Brain microvascular endothelial cell (primary cell): ENCODE results near the gene ANKRD23.

Experiments
- DNase-seq: peaks from one replicate; pipeline ENCODE4 v3.0.0-alpha.2; 2020
- H3K27ac ChIP-seq: fragments of 250-450 bp; sonication (Bioruptor Pico); 2 replicates; pipeline ENCODE4 v1.5.1; 2020; ENCODE audit warnings: mild to moderate bottlenecking, moderate library complexity
- H3K27me3 ChIP-seq: fragments of 250-450 bp; sonication (Bioruptor Pico); replicated peaks from 2 replicates; pipeline ENCODE4 v1.5.1; 2020; ENCODE audit warnings: mild to moderate bottlenecking
- H3K36me3 ChIP-seq: fragments of 250-450 bp; sonication (Bioruptor Pico); replicated peaks from 2 replicates; pipeline ENCODE4 v1.5.1; 2020; ENCODE audit warnings: mild to moderate bottlenecking
- H3K4me3 ChIP-seq: 2 replicates; pipeline ENCODE4 v1.5.1; 2011; ENCODE audit warnings: low read depth, mild to moderate bottlenecking, control low read depth, low read length, moderate library complexity
- in situ Hi-C: cut with HindIII; loops from 2 replicates; pipeline ENCODE4 v1.10.0; 2017; ENCODE audit warnings: low sequenced_read_pairs, low pct_ligation_motif_present
- TF ChIP-seq, protein P1 (sequence below): IDR thresholded peaks from 2 replicates; pipeline ENCODE4 v1.5.1; 2011; ENCODE audit warnings: low read depth, mild to moderate bottlenecking, moderate library complexity, low read length, control low read depth, inconsistent platforms; ENCODE audit errors: missing control alignments

Gene ANKRD23

DNA sequence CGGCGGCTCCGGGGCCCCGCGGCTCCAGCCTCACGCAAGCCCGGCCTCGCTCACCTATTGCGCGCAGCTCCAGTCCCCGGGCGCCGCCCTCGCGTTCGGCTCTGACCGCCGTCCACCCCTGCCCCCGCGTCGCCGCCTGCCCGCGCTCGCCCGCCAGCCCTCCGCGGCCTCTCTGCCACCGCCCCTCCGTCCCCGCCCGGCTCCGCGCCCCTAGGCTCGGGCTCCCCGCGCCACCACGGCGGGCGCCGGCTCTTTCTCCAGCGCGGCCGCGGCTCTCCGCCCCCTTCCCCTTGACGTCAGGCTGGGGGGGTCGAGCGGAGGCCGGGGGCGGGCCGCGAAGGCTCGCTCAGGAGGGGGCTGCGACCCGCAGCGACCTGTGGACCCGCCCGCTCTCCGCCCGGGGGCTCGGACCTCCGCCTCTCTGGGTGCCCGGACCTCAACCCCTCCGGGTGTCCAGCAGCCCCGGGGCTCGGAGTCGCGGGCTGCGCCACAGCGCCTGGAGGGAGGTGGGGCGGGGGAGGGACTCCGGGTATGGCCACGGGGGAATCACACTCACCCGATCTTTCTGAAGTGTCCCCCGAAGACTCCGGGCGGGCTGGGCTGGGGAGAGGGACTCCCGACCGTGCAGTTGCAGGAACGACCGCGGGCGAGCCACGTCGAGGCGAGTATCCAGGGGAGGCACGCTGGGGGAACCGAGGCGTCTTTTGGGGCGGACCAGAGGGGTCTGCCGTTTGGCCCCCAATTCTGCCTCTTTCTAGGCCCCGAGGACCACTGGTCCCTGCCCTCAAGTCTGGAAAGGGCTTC, 26.2 kb upstream of the ANKRD23 start, which contains the start of gene SEMA4C:
Gene SEMA4C (minus strand): TSS at position 259 of the 804 bp plus-strand sequence. CDS start 2,194 bp downstream, outside the sequence.
- H3K4me3 ChIP-seq, result peak within 1 kb of the TSS; percentile 85
- H3K36me3 ChIP-seq, result peaks cover 21% of the 10 kb centered on the region
- no peaks in the 10 kb centered on the region for H3K27me3 ChIP-seq
- TF ChIP-seq, protein P1, sequence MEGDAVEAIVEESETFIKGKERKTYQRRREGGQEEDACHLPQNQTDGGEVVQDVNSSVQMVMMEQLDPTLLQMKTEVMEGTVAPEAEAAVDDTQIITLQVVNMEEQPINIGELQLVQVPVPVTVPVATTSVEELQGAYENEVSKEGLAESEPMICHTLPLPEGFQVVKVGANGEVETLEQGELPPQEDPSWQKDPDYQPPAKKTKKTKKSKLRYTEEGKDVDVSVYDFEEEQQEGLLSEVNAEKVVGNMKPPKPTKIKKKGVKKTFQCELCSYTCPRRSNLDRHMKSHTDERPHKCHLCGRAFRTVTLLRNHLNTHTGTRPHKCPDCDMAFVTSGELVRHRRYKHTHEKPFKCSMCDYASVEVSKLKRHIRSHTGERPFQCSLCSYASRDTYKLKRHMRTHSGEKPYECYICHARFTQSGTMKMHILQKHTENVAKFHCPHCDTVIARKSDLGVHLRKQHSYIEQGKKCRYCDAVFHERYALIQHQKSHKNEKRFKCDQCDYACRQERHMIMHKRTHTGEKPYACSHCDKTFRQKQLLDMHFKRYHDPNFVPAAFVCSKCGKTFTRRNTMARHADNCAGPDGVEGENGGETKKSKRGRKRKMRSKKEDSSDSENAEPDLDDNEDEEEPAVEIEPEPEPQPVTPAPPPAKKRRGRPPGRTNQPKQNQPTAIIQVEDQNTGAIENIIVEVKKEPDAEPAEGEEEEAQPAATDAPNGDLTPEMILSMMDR, result no peak
- H3K27ac ChIP-seq, result peak within 1 kb of the TSS; percentile 88
- in situ Hi-C loops, result no loop called here
- DNase-seq, result no peak

DNA sequence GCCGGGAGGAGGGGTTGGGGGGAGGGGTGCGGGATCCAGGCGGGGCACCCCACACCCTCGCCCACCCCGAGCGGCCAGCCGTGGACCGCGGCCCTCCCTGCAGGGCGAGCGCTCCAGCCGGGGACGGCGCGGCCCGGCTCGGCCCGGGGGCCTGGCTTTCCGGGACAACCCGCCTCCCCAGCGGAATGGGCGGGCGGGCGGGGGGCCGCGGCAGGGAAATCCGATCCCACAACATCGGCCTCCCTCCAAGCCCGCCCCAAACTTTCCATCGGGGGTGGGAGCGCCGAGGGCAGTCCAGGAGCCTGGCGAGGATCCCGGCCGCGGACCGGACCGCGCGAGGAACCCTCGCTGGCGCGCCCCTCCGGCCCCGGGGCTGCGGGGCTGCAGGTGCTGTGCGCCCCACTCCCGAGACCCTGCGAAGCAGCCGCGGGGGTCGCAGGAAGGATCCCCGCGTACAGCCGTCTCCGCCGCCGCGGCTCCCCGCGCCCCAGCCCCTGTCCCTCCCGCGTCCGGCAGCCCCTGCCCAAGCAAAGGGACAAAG, 25.5 kb upstream of the ANKRD23 start:
- TF ChIP-seq, protein P1, result no peak
- Histone ChIP-seq H3K27me3 (no peaks in the 10 kb centered on the region), H3K4me3 (peak overlapping the region; percentile 85), H3K36me3 (peaks cover 28% of the 10 kb centered on the region), H3K27ac (peak overlapping the region; percentile 88)
- peak; percentile 64 for DNase-seq
- in situ Hi-C loops, result no loop called here

DNA sequence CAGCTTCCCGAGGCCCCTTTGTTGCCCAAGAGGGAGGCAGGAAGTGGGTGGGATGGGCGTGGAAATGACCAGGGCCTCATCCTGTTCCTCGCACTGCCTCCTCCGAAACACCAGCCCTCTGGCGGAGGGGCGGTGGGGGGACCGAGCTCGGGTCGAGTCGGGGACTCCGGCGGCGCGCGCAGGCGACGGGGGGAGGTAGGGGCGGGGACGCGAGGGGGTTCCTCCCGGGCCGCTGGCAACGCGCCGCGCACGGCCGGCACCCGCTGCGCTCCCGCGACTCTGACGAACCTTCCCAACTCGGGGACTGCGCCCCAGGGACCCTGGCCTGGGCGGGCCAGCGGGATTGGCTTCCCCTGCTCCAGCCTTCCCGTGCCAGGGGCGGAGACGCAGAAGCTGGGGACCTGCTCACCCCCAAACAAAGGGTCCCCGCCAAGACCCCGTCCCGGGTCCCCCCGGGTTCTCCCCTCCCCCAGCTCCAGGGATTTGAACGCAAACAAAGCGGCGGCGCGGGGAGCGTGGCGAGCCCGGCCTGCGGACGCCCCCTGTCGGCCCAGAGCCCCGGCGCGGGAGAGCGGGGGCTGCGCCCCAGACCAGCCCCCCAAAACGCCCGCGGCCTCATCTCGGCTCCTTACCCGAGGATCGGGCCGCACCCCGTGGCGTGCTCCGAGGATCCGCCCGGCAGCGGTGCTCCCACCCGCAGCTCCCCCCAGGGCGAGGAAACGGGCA, 24.9 kb upstream of the ANKRD23 start:
- Histone ChIP-seq H3K4me3 (peak overlapping the region; percentile 85), H3K27me3 (no peaks in the 10 kb centered on the region), H3K27ac (peak overlapping the region; percentile 88), H3K36me3 (peaks cover 34% of the 10 kb centered on the region)
- DNase-seq, result peak; percentile 80
- in situ Hi-C loops, result no loop called here
- TF ChIP-seq, protein P1, result peak; percentile 55

DNA sequence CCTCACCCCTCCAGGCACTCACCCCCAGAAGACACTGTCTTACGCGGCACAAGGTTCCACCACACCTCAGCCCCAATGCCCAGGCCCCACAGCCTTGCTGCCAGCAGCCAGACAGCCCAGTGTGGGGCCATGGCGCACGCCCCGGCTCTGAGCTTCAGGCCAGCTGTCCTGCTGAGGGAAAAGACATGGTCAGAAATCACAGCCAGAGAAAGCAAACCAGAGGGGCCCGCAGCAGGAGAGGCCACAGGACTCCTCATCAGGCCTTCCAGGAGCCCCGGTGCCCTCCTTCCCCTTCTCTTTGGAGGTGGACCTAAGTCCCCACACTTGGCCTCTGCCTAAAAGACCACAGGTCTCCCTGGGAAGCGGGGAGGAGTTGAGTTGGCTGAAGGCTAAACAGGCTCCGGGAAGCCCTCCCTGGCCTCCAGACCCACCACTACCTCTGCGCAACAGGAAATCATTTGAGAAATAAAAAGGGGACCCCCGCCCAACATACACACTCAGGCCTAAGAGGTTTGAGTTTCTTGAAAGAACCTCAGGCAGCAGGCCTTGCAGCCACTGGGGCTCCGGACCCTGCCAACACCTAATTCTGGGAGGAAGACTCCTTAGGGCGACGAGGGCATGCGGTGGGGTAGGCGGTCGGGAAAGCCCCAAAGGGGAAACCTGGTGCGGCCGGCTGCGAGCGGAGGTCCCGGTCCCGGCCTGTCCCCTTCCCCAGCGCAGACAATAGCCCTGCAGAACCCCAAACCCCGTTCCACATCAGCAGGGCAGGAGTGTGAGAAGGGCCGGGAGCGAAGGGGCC, 24.1 kb upstream of the ANKRD23 start:
- H3K27ac ChIP-seq, result peak overlapping the region; percentile 88
- H3K27me3 ChIP-seq, result no peaks in the 10 kb centered on the region
- peak overlapping the region; percentile 85 for H3K4me3 ChIP-seq
- TF ChIP-seq, protein P1, result no peak
- peaks cover 42% of the 10 kb centered on the region for H3K36me3 ChIP-seq
- in situ Hi-C loops, result no loop called here
- no peak for DNase-seq

DNA sequence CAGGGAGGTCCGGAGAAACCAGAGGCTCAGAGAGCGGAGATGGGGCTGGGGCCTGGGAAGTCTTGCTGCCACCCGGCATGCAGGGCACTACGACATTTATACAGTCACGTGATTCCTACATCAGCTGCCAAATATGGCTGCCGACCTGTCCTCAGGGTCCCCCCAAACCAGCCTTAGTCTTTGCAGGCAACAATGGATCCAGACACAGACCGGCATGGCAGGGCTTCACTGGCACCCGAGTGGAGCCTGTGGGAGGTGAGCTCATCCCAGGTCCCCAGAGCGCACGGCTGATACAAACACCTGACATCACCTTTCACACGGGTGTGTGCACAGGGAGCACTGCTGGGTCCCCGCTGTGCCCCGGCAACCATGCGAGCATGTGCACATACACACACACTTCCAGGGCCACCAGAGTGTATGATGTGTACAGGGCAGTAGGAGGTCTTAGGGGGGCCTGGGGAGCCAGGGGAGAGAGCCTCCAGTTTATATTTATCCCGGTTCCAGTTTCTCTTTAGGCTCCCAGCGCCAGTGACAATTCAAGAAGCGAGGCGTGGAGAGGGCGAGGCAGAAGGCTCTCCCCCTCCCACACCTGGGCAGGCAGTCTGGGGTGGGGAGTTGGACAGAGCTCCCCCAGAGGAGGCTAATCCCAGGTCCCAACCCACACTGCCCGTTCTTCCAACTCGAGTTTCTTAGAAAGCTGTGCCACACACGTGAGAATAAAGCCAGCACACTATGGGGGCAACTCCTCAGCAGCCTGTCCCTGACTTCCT, 23.4 kb upstream of the ANKRD23 start:
- in situ Hi-C loops, result no loop called here
- no peaks in the 10 kb centered on the region for H3K27me3 ChIP-seq
- H3K4me3 ChIP-seq, result peak overlapping the region; percentile 85
- H3K36me3 ChIP-seq, result peaks cover 46% of the 10 kb centered on the region
- H3K27ac ChIP-seq, result peak overlapping the region; percentile 88
- no peak for DNase-seq
- TF ChIP-seq, protein P1, result no peak
